Tibial nerve (tissue), 4 donors: Measurements from ENCODE around the gene TRIP12. TPM values are rescaled to one million over a fixed set of nuclear protein-coding genes. Genes with fewer than 3 reads are reported as not detected.

Source experiments
- DNase-seq, 2 donors: peaks; one replicate each; pipeline ENCODE4 v3.0.0-alpha.2; 2019; ENCODE audit warnings: low spot score in 2 of 2
- H3K27ac ChIP-seq, 4 donors: fragments of 200-600 bp; sonication (generic) in 3 of 4; one replicate each; pipeline ENCODE4 v1.5.1; 2017 to 2019; ENCODE audit warnings: mild to moderate bottlenecking in 1 of 4
- H3K27me3 ChIP-seq, 2 donors: fragments of 200-600 bp; sonication (generic) in 1 of 2; one replicate each; pipeline versions ENCODE4 v1.5.1 to v1.6.0; 2017 to 2019
- H3K36me3 ChIP-seq, 3 donors: fragments of 200-600 bp; sonication (generic); one replicate each; pipeline ENCODE4 v1.5.1; 2018 to 2019
- H3K4me1 ChIP-seq, 4 donors: fragments of 200-600 bp; sonication (generic) in 3 of 4; one replicate each; pipeline ENCODE4 v1.5.1; 2017 to 2019
- H3K4me3 ChIP-seq, 4 donors: fragments of 200-600 bp; sonication (generic) in 3 of 4; one replicate each; pipeline ENCODE4 v1.5.1; 2017 to 2019; ENCODE audit warnings: mild to moderate bottlenecking in 1 of 4, moderate library complexity in 1 of 4
- H3K9me3 ChIP-seq, 4 donors: fragments of 200-600 bp; sonication (generic) in 3 of 4; one replicate each; pipeline ENCODE4 v1.5.1; 2017 to 2019
- EP300 ChIP-seq, 2 donors: sonication (generic); formaldehyde crosslinking; IDR thresholded peaks; one replicate each; pipeline ENCODE4 v1.6.1; 2017; ENCODE audit warnings: antibody characterized with exemption in 2 of 2, mild to moderate bottlenecking in 1 of 2
- POLR2A ChIP-seq, 2 donors: fragments of 450-650 bp; IDR thresholded peaks; one replicate each; pipeline ENCODE4 v1.6.1; 2017; ENCODE audit warnings: antibody characterized with exemption in 2 of 2, mild to moderate bottlenecking in 2 of 2, moderate library complexity in 2 of 2
- WGBS, 2 donors: methylation state at CpG; one replicate each; pipeline ENCODE4 v1.1.5; 2018; 5-methylcytosine and 5-hydroxymethylcytosine counted together
- total RNA-seq, 4 donors: library from RNA; depleted of rRNA; stranded (reverse); fragments of >200 nt; gene quantifications; one replicate each; pipeline ENCODE4 v1.1.0, GENCODE V29; 2016
- TF ChIP-seq, protein P1 (sequence below), 5 experiments: fragments of 200-600 bp in 3 of 5; fragments of 450-650 bp in 2 of 5; sonication (generic) in 3 of 5; IDR thresholded peaks; one replicate each; pipeline ENCODE4 v1.5.1; 2016 to 2019; ENCODE audit warnings: antibody characterized with exemption in 5 of 5, mild to moderate bottlenecking in 3 of 5, moderate library complexity in 2 of 5

Gene TRIP12
- total RNA-seq, 4 donors from 2014 or later: 190 to 210 (median 202) TPM

DNA sequence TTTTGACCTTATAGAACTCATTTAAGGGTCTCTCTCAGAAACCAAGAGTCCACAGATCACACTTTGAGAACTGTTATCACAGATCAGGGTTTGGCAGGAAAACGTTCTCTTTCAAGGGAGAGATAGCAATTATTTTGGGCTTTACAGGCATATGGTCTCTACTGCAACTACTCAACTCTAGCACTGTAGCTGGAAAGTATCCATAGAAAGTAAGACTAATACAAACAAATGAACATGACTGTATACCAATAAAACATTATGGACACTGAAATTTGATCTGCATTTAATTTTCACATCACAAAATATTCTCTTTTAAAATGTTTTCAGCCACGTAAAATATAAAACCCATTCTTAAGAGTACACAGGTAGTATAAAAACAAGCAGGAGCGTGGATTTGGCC, 100.5 kb downstream of the TRIP12 start:
- no peak overlapping the region for H3K27ac ChIP-seq
- H3K9me3 ChIP-seq: peaks cover 0 to 6% (median 1%) of the 10 kb centered on the region in 4 donors
- WGBS, 2 donors: 88 to 91% methylated on average over 3 of the region's 3 CpGs
- TF ChIP-seq POLR2A (IDR thresholded peaks at IDR 0.05) (no peak), EP300 (IDR thresholded peaks at IDR 0.05) (no peak)
- TF ChIP-seq, protein P1, sequence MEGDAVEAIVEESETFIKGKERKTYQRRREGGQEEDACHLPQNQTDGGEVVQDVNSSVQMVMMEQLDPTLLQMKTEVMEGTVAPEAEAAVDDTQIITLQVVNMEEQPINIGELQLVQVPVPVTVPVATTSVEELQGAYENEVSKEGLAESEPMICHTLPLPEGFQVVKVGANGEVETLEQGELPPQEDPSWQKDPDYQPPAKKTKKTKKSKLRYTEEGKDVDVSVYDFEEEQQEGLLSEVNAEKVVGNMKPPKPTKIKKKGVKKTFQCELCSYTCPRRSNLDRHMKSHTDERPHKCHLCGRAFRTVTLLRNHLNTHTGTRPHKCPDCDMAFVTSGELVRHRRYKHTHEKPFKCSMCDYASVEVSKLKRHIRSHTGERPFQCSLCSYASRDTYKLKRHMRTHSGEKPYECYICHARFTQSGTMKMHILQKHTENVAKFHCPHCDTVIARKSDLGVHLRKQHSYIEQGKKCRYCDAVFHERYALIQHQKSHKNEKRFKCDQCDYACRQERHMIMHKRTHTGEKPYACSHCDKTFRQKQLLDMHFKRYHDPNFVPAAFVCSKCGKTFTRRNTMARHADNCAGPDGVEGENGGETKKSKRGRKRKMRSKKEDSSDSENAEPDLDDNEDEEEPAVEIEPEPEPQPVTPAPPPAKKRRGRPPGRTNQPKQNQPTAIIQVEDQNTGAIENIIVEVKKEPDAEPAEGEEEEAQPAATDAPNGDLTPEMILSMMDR (IDR thresholded peaks at IDR 0.05): no peak
- H3K27me3 ChIP-seq: no peaks in the 10 kb centered on the region
- H3K4me1 ChIP-seq: no peaks in the 10 kb centered on the region
- no peak for DNase-seq
- H3K36me3 ChIP-seq: peaks cover 0 to 64% (median 4%) of the 10 kb centered on the region in 3 donors
- H3K4me3 ChIP-seq: no peak overlapping the region

DNA sequence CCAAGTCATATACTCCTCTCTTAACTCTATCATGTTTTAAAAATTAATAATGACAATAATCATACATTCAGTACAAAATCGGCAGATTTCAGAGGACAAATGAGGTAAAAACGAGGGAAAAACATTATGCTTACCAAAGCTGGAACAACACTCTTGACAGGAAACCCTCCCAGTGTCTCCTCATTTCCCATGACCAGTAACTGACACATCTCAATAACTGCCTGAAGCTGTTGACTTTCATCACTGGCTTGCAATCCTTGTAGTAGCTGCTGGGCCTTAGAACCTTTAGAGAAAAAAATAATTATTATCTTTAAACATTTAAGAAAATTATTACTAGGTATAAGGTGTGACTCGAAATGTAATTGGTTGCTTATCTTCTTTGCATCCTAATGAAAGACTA, 103.6 kb downstream of the TRIP12 start:
- Histone ChIP-seq H3K4me3 (no peak overlapping the region), H3K4me1 (peaks cover 0 to 5% (median 0%) of the 10 kb centered on the region in 4 donors), H3K27ac (no peak overlapping the region), H3K9me3 (no peaks in the 10 kb centered on the region), H3K27me3 (no peaks in the 10 kb centered on the region), H3K36me3 (peaks cover 0 to 53% (median 0%) of the 10 kb centered on the region in 3 donors)
- WGBS, 2 donors: 88 to 94% methylated on average over 3 of the region's 3 CpGs
- TF ChIP-seq, protein P1 (IDR thresholded peaks at IDR 0.05): no peak
- TF ChIP-seq EP300 (IDR thresholded peaks at IDR 0.05) (no peak), POLR2A (IDR thresholded peaks at IDR 0.05) (no peak)
- no peak for DNase-seq

GRCh38 chr2:229815858-229816257, 106.0 kb downstream of the TRIP12 start:
- no peak for DNase-seq
- Histone ChIP-seq H3K36me3 (peaks cover 0 to 57% (median 0%) of the 10 kb centered on the region in 3 donors), H3K27ac (no peak overlapping the region), H3K27me3 (no peaks in the 10 kb centered on the region), H3K9me3 (no peaks in the 10 kb centered on the region), H3K4me3 (no peak overlapping the region), H3K4me1 (peaks cover 0 to 5% (median 0%) of the 10 kb centered on the region in 4 donors)
- TF ChIP-seq POLR2A (IDR thresholded peaks at IDR 0.05) (no peak), EP300 (IDR thresholded peaks at IDR 0.05) (no peak)
- TF ChIP-seq, protein P1 (IDR thresholded peaks at IDR 0.05): no peak
- WGBS, 2 donors: 23 to 35% methylated on average over 1 of the region's 1 CpG

DNA sequence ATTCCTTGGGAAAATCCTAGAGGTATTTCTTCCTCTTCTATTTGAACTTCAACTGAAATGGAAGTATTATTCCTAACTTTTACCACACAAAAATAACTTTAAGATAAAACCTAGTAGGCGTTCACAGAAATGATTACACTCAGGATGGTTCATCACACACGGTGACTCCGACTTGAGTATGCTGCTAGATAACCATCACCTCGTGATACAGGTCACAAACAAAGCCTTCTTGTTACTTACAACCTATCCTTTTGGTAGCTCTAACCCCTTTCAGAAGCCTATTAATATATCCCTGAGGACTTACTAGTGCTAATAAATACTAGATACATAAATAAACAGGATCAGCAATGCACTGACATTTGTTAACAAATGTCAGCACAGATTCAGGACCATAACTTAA, 106.5 kb downstream of the TRIP12 start:
- H3K27me3 ChIP-seq: no peaks in the 10 kb centered on the region
- 79 to 83% methylated on average over 4 of the region's 4 CpGs for WGBS, 2 donors
- peaks cover 0 to 5% (median 0%) of the 10 kb centered on the region in 4 donors for H3K4me1 ChIP-seq
- no peak for TF ChIP-seq POLR2A (IDR thresholded peaks at IDR 0.05)
- no peak for TF ChIP-seq EP300 (IDR thresholded peaks at IDR 0.05)
- TF ChIP-seq, protein P1 (IDR thresholded peaks at IDR 0.05): no peak
- no peak overlapping the region for H3K27ac ChIP-seq
- DNase-seq: no peak
- peaks cover 0 to 62% (median 0%) of the 10 kb centered on the region in 3 donors for H3K36me3 ChIP-seq
- no peak overlapping the region for H3K4me3 ChIP-seq
- H3K9me3 ChIP-seq: no peaks in the 10 kb centered on the region

- Histone ChIP-seq H3K4me1 (peaks cover 0 to under 1% (median 0%) of the 10 kb centered on the region in 4 donors), H3K4me3 (no peak overlapping the region), H3K36me3 (peaks cover 0 to 85% (median 0%) of the 10 kb centered on the region in 3 donors), H3K9me3 (no peaks in the 10 kb centered on the region), H3K27ac (no peak overlapping the region), H3K27me3 (no peaks in the 10 kb centered on the region)
- 74 to 76% methylated on average over 3 of the region's 3 CpGs for WGBS, 2 donors
- no peak for DNase-seq
- TF ChIP-seq, protein P1 (IDR thresholded peaks at IDR 0.05): no peak
- TF ChIP-seq POLR2A (IDR thresholded peaks at IDR 0.05) (no peak), EP300 (IDR thresholded peaks at IDR 0.05) (no peak)
These were observed 111.0 kb downstream of the TRIP12 start for GRCh38 chr2:229810786-229811185.
